ENCODE data around the gene ZNF579.
A peak's percentile ranks its signal among the peaks of the same experiment; 100 is the strongest.

ZNF579 gene

GRCh38 chr19:55616395-55616875, 35.8 kb upstream of the ZNF579 start:
- DNase-seq (ENCODE audit: insufficient read length, low spot score) (no peak), FAIRE-seq (no peak)
- no peak for TF ChIP-seq POLR2A (IDR thresholded peaks at IDR 0.05; ENCODE audit: low read depth, low read length)

GRCh38 chr19:55615543-55616394, 35.1 kb upstream of the ZNF579 start:
- DNase-seq (ENCODE audit: insufficient read length, low spot score) = no peak
- no peak for TF ChIP-seq POLR2A (IDR thresholded peaks at IDR 0.05; ENCODE audit: low read depth, low read length)
- FAIRE-seq = no peak

GRCh38 chr19:55614711-55615542, 34.3 kb upstream of the ZNF579 start:
- FAIRE-seq = no peak
- no peak for TF ChIP-seq POLR2A (IDR thresholded peaks at IDR 0.05; ENCODE audit: low read depth, low read length)
- DNase-seq (ENCODE audit: insufficient read length, low spot score) = no peak

GRCh38 chr19:55613930-55614710, 33.5 kb upstream of the ZNF579 start:
- TF ChIP-seq POLR2A (IDR thresholded peaks at IDR 0.05; ENCODE audit: low read depth, low read length) = no peak
- FAIRE-seq = no peak
- DNase-seq (ENCODE audit: insufficient read length, low spot score) = no peak

GRCh38 chr19:55613396-55613795, 32.7 kb upstream of the ZNF579 start:
- TF ChIP-seq POLR2A (IDR thresholded peaks at IDR 0.05; ENCODE audit: low read depth, low read length) = no peak
- FAIRE-seq (no peak), DNase-seq (ENCODE audit: insufficient read length, low spot score) (no peak)

- FAIRE-seq (no peak), DNase-seq (ENCODE audit: insufficient read length, low spot score) (no peak)
- TF ChIP-seq POLR2A (IDR thresholded peaks at IDR 0.05; ENCODE audit: low read depth, low read length) = no peak
Measured at GRCh38 chr19:55611983-55612645, 31.5 kb upstream of the ZNF579 start.

- no peak for FAIRE-seq
- no peak for DNase-seq (ENCODE audit: insufficient read length, low spot score)
- no peak for TF ChIP-seq POLR2A (IDR thresholded peaks at IDR 0.05; ENCODE audit: low read depth, low read length)
Measured at GRCh38 chr19:55611300-55611982, 30.8 kb upstream of the ZNF579 start.

GRCh38 chr19:55609326-55609725, 28.7 kb upstream of the ZNF579 start:
- no peak for TF ChIP-seq POLR2A (IDR thresholded peaks at IDR 0.05; ENCODE audit: low read depth, low read length)
- FAIRE-seq = no peak
- no peak for DNase-seq (ENCODE audit: insufficient read length, low spot score)

- DNase-seq (ENCODE audit: insufficient read length, low spot score) (no peak), FAIRE-seq (no peak)
- no peak for TF ChIP-seq POLR2A (IDR thresholded peaks at IDR 0.05; ENCODE audit: low read depth, low read length)
Measured at GRCh38 chr19:55606817-55607216, 26.2 kb upstream of the ZNF579 start.

GRCh38 chr19:55606471-55606787, 25.8 kb upstream of the ZNF579 start:
- FAIRE-seq = no peak
- TF ChIP-seq POLR2A (IDR thresholded peaks at IDR 0.05; ENCODE audit: low read depth, low read length) = no peak
- DNase-seq (ENCODE audit: insufficient read length, low spot score) = no peak

GRCh38 chr19:55605637-55606470, 25.2 kb upstream of the ZNF579 start, which contains the start of gene ZNF865:
TSS of gene ZNF865 (plus strand) at chr19:55605647. CDS start at chr19:55613619, 7,972 bp downstream.
- FAIRE-seq (no peak), DNase-seq (ENCODE audit: insufficient read length, low spot score) (peak; percentile 99)
- peak; percentile 43; the same call in 1 of the 2 replicates for TF ChIP-seq POLR2A (IDR thresholded peaks at IDR 0.05; ENCODE audit: low read depth, low read length)

GRCh38 chr19:55605207-55605636, 24.6 kb upstream of the ZNF579 start:
- no peak for FAIRE-seq
- peak; percentile 100 for DNase-seq (ENCODE audit: insufficient read length, low spot score)
- no peak for TF ChIP-seq POLR2A (IDR thresholded peaks at IDR 0.05; ENCODE audit: low read depth, low read length)

Measured in H54 (cell line).